GM20000 (cell line): ENCODE measurements around the gene IGF2BP3.
"Not testable (repeated sequence)": the region's sequence is repeated elsewhere in the genome, so short reads cannot be mapped to it uniquely, and the experiment has no call there.

Experiments
- DNase-seq: peaks from one replicate; pipeline ENCODE4 v3.0.0; 2012; ENCODE audit warnings: low spot score
- CTCF ChIP-seq: IDR thresholded peaks from 2 replicates; pipeline ENCODE4 v1.5.1; 2012; ENCODE audit warnings: mild to moderate bottlenecking, control low read depth; ENCODE audit errors: extremely low read depth, missing control alignments

Gene IGF2BP3

DNA sequence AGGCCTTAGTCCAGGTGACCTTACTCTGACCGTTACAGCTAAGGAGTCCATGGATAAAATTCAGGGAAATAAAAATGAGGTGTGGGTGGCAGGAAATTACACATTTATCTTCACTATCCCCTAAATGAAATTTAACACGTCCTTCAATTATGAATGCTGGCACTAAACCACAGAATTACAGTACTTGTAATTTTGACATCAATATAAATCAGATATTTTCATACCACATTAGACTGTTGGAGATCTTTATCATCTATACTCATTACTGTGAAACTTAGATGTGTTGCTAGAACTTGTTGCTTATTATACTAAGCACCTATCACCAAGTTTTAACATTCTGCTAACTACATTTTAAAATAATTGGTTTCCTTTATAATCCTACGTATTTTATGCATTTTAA is 51.1 kb downstream of the IGF2BP3 start:
- TF ChIP-seq CTCF, result no peak
- DNase-seq, result no peak

DNA sequence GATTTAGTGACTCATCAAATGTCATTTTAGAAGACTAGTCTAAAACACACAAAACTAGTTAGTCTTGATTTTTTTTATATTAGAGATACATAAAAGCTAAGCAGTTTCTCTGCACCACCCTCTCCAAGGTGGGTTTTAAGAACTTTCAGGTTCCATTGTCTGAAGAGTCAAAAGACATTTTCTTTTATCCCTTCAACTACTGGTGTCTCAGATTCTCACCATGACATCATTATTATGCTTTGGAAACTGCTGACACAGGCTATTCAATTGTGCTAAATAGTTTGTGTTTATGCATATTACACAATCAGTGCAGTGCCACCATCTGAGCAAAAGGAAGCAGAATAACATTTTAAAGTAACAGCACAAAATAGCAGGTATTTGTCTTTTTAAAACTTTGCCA is 52.2 kb downstream of the IGF2BP3 start:
- TF ChIP-seq CTCF, result no peak
- DNase-seq, result no peak

DNA sequence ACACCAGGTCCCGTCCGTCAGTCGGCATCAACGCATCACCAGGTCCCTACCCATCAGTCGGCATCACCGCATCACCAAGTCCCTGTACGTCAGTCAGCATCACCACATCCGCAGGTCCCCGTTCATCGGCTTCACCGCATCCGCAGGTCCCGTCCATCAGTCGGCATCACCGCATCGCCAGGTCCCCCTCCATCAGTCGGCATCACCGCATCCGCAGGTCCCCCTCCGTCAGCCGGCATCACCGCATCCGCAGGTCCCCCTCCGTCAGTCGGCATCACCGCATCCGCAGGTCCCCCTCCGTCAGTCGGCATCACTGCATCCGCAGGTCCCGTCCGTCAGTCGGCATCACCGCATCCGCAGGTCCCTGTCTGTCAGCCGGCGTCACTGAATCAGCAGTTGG is 55.1 kb downstream of the IGF2BP3 start:
- TF ChIP-seq CTCF, result no peak
- no peak for DNase-seq

GRCh38 chr7:23410446-23411183 is 59.7 kb downstream of the IGF2BP3 start:
- TF ChIP-seq CTCF, result no peak

DNA sequence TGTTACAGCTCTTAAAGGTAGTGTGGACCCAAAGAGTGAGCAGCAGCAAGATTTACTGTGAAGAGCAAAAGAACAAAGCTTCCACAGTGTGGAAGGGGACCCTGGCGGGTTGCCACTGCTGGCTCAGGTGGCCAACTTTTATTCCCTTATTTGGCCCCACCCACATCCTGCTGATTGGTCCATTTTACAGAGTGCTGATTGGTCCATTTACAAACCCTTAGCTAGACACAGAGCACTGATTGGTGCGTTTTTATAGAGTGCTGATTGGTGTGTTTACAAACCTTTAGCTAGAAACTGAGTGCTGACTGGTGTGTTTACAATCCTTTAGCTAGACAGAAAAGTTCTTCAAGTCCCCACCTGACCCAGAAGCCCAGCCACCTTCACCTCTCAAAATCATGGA is 63.7 kb downstream of the IGF2BP3 start:
- DNase-seq, result not testable (repeated sequence)

More at GRCh38 chr7:23410446-23411183, 59.7 kb downstream of the IGF2BP3 start:
- peak; percentile 60 for DNase-seq

DNA sequence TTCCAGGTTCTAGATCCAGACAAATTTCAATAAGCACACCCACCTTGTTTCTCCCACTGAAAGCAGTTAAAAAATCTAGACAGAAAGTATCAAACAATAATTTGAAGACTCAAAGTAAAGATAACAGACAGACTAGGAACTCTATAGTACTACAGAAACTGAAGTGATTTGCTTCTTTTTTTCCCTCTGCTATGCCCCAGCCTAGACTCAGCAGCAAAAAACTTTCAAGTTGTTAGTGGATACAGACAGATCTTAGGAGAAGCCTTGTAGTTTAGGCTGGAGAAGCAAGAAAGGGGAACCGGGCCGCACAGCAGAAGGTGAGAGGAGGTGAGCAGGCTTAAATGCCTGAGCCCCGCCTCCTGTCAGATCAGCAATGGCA is 65.1 kb downstream of the IGF2BP3 start:
- no peak for DNase-seq
- no peak for TF ChIP-seq CTCF

- no peak for DNase-seq
- TF ChIP-seq CTCF, result no peak
Measured at GRCh38 chr7:23404546-23405239, 65.6 kb downstream of the IGF2BP3 start.

DNA sequence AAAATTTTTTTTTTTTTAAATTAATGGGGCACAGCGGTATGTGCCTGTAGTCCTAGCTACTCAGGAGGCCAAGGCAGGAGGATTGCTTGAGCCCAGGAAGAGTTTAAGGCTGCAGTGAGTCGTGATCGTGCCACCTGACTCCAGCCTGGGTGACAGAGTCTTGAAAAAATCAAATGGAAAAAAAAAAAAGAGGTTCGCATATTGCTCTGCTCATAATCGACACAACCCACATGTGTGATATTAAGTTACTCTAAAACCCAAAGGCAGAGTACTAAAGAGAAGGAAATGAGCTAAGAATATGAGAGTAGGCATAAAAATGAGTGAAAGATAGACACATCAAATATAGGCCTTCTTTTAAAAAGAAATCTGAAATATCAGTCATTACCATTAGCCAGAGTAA is 66.3 kb downstream of the IGF2BP3 start:
- no peak for DNase-seq
- no peak for TF ChIP-seq CTCF

DNA sequence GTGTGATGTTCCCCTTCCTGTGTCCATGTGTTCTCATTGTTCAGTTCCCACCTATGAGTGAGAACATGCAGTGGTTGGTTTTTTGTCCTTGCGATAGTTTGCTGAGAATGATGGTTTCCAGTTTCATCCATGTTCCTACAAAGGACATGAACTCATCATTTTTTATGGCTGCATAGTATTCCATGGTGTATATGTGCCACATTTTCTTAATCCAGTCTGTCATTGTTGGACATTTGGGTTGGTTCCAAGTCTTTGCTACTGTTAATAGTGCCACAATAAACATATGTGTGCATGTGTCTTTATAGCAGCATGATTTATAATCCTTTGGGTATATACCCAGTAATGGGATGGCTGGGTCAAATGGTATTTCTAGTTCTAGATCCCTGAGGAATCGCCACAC is 72.2 kb downstream of the IGF2BP3 start:
- DNase-seq, result not testable (repeated sequence)
